Measurements from ENCODE around the gene P2RX6.
"Not testable (repeated sequence)": the region's sequence is repeated elsewhere in the genome, so short reads cannot be mapped to it uniquely, and the experiment has no call there.

P2RX6 gene

GRCh38 chr22:21034989-21035388, 20.0 kb downstream of the P2RX6 start:
- DNase-seq (ENCODE audit: insufficient read length, low spot score) = no peak
- no peak for FAIRE-seq

DNA sequence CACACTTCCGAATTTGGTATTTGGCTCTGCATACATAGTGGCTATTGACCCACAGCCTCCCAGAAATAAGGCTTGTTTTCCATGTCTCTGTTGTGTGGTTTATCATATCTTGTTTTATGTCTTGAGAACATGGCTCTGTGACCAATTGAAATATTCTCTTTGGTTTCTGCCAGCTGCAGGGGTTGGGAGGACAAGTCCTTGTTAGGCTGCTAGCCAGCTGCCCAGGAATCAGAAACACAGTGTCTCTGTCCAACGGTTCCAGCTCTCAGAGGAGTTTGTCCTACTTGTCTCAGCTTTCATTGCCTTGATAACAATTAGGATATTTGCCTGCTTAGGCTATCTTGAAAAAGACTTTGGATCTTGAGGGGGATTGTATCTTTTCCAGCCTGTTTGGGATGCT, 23.4 kb downstream of the P2RX6 start:
- DNase-seq (ENCODE audit: insufficient read length, low spot score) (no peak), FAIRE-seq (no peak)

More at GRCh38 chr22:21034989-21035388, 20.0 kb downstream of the P2RX6 start:
- TF ChIP-seq POLR2A (IDR thresholded peaks at IDR 0.05; ENCODE audit: low read depth, low read length) = no peak

GRCh38 chr22:21039158-21039557, 24.2 kb downstream of the P2RX6 start:
- not testable (repeated sequence) for FAIRE-seq; DNase-seq (ENCODE audit: insufficient read length, low spot score)

More for the DNA sequence above, 23.4 kb downstream of the P2RX6 start:
- TF ChIP-seq POLR2A (IDR thresholded peaks at IDR 0.05; ENCODE audit: low read depth, low read length) = no peak

DNA sequence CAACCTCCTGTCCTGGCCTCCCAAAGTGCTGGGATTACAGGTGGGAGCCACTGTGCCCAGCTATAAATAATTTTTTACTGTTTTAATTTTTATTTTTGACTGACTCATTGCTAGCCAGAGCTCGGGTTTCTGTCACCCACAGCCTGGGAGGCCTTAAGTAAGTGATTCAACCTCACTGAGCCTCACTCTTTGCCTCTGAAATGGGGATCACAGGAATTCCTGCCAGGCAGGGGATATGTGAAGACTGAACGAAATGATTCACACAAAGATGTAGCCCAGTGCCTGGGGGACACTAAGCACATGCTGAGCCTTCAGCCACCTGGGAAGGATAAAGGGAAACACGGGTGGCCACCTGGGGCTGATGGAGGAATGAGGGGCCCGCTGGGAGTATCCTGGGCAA, 27.0 kb downstream of the P2RX6 start:
- peak; percentile 46 for DNase-seq (ENCODE audit: insufficient read length, low spot score)
- FAIRE-seq = no peak
- no peak for TF ChIP-seq POLR2A (IDR thresholded peaks at IDR 0.05; ENCODE audit: low read depth, low read length)

GRCh38 chr22:21042978-21043859, 28.3 kb downstream of the P2RX6 start:
- FAIRE-seq = no peak
- no peak for TF ChIP-seq POLR2A (IDR thresholded peaks at IDR 0.05; ENCODE audit: low read depth, low read length)
- no peak for DNase-seq (ENCODE audit: insufficient read length, low spot score)

- no peak for FAIRE-seq
- no peak for DNase-seq (ENCODE audit: insufficient read length, low spot score)
- TF ChIP-seq POLR2A (IDR thresholded peaks at IDR 0.05; ENCODE audit: low read depth, low read length) = no peak
These were observed 29.0 kb downstream of the P2RX6 start for GRCh38 chr22:21043860-21044535.

- no peak for FAIRE-seq
- peak; percentile 31 for DNase-seq (ENCODE audit: insufficient read length, low spot score)
- peak; percentile 18; the same call in 1 of the 2 replicates for TF ChIP-seq POLR2A (IDR thresholded peaks at IDR 0.05; ENCODE audit: low read depth, low read length)
These were observed 30.1 kb downstream of the P2RX6 start for GRCh38 chr22:21044931-21045584.

DNA sequence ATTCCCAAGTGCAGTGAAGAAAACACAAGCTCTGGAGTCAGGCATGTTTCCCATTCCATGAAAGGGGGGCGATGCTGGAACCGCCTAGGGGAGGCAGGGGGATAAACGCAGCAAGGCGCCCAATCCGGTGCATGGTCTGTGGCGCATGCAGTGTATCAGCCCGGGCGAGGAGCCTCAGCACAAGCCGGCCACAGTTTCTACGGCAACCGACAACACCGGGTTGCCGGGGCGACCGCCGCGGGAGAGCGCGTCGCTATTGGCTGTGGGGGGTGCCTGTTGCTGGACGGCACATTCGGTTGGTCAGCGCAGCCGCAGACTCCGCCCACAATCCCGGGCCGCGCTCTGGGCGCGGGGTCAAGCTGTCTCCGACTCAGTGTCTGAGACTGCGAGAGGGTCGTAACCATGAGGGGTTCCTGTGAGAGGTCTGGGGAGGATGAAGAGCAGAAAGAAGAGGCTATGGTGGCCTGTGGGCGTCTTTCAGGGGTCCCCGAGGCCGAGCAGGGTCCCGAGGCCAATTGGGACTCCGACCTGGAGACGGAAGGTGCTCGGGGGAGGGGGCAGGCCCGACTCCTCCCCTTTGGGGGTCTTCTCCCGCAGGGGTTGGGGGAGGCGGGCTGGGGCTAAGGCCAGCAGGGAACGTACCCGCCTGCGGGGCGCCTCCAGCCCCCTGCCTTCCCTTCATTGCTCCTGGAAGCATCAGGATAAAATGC, 30.8 kb downstream of the P2RX6 start, which contains the start of gene LRRC74B:
TSS of gene LRRC74B (plus strand) at position 362 of the 710 bp plus-strand sequence. CDS start at position 403, 41 bp downstream.
- FAIRE-seq (no peak), DNase-seq (ENCODE audit: insufficient read length, low spot score) (peak; percentile 84)
- no peak for TF ChIP-seq POLR2A (IDR thresholded peaks at IDR 0.05; ENCODE audit: low read depth, low read length)

GRCh38 chr22:21047035-21047661, 32.2 kb downstream of the P2RX6 start:
- no peak for FAIRE-seq
- TF ChIP-seq POLR2A (IDR thresholded peaks at IDR 0.05; ENCODE audit: low read depth, low read length) = no peak

DNA sequence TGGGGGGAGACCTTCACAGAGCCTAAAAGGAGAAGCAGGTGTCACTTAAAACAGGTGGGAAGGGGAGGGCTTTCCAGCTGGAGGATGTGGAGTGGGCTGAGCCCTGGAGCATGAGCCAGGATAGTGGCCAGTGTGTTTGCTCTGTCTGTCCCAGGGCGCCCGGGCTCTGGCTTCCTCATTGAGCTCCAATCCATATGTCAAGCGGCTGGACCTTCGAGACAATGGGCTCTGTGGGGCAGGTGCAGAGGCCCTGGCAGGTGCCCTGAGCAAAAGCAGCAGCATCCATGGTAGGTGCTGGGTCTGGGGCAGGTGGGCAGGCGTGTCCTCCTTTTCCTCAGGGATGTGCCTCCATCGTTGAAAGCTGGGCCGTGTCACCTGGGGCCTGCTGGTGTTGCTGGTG, 32.8 kb downstream of the P2RX6 start:
- TF ChIP-seq POLR2A (IDR thresholded peaks at IDR 0.05; ENCODE audit: low read depth, low read length) = no peak
- FAIRE-seq = no peak

More at GRCh38 chr22:21047035-21047661, 32.2 kb downstream of the P2RX6 start:
- DNase-seq (ENCODE audit: insufficient read length, low spot score) = no peak

DNA sequence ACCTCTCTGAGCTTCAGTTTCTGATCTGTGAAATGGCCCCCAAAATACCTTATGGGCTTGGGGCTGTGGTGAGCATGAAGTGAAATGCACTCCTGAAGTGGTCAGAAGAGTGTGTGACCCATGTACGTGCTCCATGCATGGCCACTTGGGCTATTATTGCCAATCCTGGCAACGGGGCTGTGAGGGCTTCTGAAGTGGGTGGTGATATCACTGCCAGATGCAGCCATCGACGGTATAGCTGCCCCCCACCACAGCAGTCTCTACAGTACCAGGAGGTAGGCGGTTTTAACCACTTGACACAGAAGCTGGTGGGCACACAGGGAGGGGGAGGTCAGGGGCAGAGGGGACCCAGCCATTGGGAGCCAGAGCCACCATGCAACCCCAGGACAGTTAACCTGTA, 33.5 kb downstream of the P2RX6 start:
- DNase-seq (ENCODE audit: insufficient read length, low spot score); FAIRE-seq: not testable (repeated sequence)

More for the DNA sequence above, 32.8 kb downstream of the P2RX6 start:
- DNase-seq (ENCODE audit: insufficient read length, low spot score) = no peak

DNA sequence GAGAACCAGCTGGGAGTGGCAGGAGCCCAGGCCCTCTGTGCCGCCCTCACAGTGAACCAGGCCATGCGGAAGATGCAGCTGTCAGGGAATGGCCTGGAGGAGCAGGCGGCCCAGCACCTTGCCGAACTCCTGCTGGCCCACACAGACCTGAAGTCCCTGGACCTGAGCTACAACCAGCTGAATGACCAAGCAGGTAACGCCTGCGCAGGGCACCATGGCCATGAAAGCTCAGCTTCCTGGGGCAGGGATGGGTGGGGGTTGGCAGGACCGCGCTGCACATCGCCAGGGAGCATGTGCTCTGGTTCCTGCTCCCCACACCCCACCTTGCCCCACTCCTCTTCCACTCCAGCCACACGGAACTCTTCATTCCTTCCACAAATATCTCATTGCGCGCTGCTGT, 34.0 kb downstream of the P2RX6 start:
- not testable (repeated sequence) for FAIRE-seq; DNase-seq (ENCODE audit: insufficient read length, low spot score)

DNA sequence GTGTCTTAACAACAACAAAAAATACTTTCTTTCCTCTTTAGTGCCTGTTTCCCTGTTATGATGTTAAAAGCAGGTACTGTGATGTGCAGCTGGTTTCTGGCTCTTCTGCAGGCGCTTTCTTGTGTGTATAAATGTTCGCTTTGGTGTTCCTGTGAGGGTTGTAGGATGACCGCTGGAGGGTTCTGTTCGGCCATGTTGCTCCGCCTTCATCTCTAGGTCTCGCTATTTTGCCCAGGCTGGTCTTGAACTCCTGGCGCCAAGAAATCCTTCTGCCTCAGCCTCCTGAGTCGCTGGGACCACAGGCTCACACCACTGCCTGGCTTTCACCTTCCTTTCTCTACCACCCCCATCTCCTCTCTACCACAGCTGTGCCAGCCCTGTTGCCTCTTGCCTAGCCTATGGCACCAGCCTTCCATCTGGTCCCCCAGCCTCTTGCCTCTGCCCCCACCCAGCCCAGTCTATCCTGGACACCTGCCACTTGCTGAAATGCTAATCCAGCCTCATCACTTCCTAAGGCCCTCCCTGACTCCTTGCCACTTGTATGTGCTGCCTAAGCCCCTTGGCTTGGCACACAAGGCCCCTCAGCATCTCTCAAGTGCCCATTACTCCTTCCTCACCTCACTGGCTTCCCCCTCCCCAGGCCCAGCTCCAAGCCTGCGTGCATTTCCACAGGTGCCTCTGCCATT, 36.3 kb downstream of the P2RX6 start:
- TF ChIP-seq POLR2A (IDR thresholded peaks at IDR 0.05; ENCODE audit: low read depth, low read length) = no peak
- FAIRE-seq (no peak), DNase-seq (ENCODE audit: insufficient read length, low spot score) (no peak)
